NCI-H510A (cell line): ENCODE data around the gene MCUR1.
"Not testable (repeated sequence)": the region's sequence is repeated elsewhere in the genome, so short reads cannot be mapped to it uniquely, and the experiment has no call there.

Source experiments
- DNase-seq: peaks from one replicate; lab custom pipeline; 2025; lab: John Stamatoyannopoulos, UW

The MCUR1 gene

GRCh38 chr6:13814176-13814937 lies at the start of gene MCUR1:
MCUR1 (minus strand) TSS chr6:13814557; CDS start chr6:13814429, 128 bp downstream.
- peak; percentile 91 for DNase-seq

- DNase-seq, result peak; percentile 9
Observed at GRCh38 chr6:13863699-13864155, 49.4 kb upstream of the MCUR1 start.

GRCh38 chr6:13860556-13861185 lies 46.3 kb upstream of the MCUR1 start:
- DNase-seq, result not testable (repeated sequence)

- DNase-seq, result no peak
Observed at GRCh38 chr6:13859871-13860555, 45.7 kb upstream of the MCUR1 start.

GRCh38 chr6:13854716-13855250 lies 40.4 kb upstream of the MCUR1 start:
- DNase-seq, result no peak

- no peak for DNase-seq
Observed at GRCh38 chr6:13853871-13854270, 39.5 kb upstream of the MCUR1 start.

- no peak for DNase-seq
Observed at GRCh38 chr6:13851803-13852202, 37.4 kb upstream of the MCUR1 start.

GRCh38 chr6:13851330-13851729 lies 37.0 kb upstream of the MCUR1 start:
- DNase-seq, result no peak

- DNase-seq, result not testable (repeated sequence)
Observed at GRCh38 chr6:13850690-13851089, 36.3 kb upstream of the MCUR1 start.

GRCh38 chr6:13848522-13849150 lies 34.3 kb upstream of the MCUR1 start:
- peak; percentile 5 for DNase-seq

GRCh38 chr6:13847326-13848050 lies 33.1 kb upstream of the MCUR1 start:
- no peak for DNase-seq

- DNase-seq, result no peak
Observed at GRCh38 chr6:13846841-13847240, 32.5 kb upstream of the MCUR1 start.

GRCh38 chr6:13841936-13842335 lies 27.6 kb upstream of the MCUR1 start:
- no peak for DNase-seq

- DNase-seq, result no peak
Observed at GRCh38 chr6:13838616-13839015, 24.3 kb upstream of the MCUR1 start.

- no peak for DNase-seq
Observed at GRCh38 chr6:13836170-13836569, 21.8 kb upstream of the MCUR1 start.

GRCh38 chr6:13834790-13835189 lies 20.4 kb upstream of the MCUR1 start:
- DNase-seq, result no peak

GRCh38 chr6:13834018-13834417 lies 19.7 kb upstream of the MCUR1 start:
- not testable (repeated sequence) for DNase-seq

- DNase-seq, result no peak
Observed at GRCh38 chr6:13832778-13833177, 18.4 kb upstream of the MCUR1 start.

- no peak for DNase-seq
Observed at GRCh38 chr6:13831615-13832014, 17.3 kb upstream of the MCUR1 start.

- DNase-seq, result no peak
Observed at GRCh38 chr6:13830803-13831202, 16.4 kb upstream of the MCUR1 start.

GRCh38 chr6:13829419-13829818 lies 15.1 kb upstream of the MCUR1 start:
- DNase-seq, result not testable (repeated sequence)
